Measurements from ENCODE around the gene SEC14L6. TPM values are rescaled to one million over a fixed set of nuclear protein-coding genes. Genes with fewer than 3 reads are reported as not detected.
A peak's percentile ranks its signal among the peaks of the same experiment; 100 is the strongest.

The SEC14L6 gene
- total RNA-seq, 1 donor from 2014 or later = 0.21 TPM

- no peak for DNase-seq
Measured at GRCh38 chr22:30492144-30492543, 54.4 kb downstream of the SEC14L6 start.

- no peak for DNase-seq
Measured at GRCh38 chr22:30491381-30491780, 55.2 kb downstream of the SEC14L6 start.

GRCh38 chr22:30490399-30490798 lies 56.1 kb downstream of the SEC14L6 start:
- DNase-seq = no peak

DNA sequence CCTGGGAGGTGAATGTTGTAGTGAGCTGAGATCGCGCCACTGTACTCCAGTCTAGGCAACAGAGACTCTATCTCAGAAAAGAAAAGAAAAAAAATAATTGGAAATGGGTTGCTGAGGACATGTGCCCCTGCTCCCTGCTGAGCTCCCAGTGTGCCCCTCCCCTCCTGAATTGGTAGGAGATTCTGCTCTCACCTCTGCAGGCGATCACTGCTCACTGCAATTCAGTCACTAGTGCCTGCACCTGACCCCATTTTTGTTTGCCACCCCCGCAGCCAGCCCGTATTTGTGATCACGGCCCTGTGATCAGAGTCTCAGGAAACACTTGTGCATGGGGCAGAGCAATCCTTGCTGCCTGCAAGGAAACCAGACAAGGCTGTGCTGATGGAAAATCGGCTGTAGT lies 58.4 kb downstream of the SEC14L6 start:
- no peak for DNase-seq

GRCh38 chr22:30486661-30487115 lies 59.9 kb downstream of the SEC14L6 start:
- DNase-seq = no peak

GRCh38 chr22:30486118-30486517 lies 60.4 kb downstream of the SEC14L6 start:
- DNase-seq = no peak

- peak; percentile 51 for DNase-seq
Measured at GRCh38 chr22:30485362-30485988, 61.1 kb downstream of the SEC14L6 start.

DNA sequence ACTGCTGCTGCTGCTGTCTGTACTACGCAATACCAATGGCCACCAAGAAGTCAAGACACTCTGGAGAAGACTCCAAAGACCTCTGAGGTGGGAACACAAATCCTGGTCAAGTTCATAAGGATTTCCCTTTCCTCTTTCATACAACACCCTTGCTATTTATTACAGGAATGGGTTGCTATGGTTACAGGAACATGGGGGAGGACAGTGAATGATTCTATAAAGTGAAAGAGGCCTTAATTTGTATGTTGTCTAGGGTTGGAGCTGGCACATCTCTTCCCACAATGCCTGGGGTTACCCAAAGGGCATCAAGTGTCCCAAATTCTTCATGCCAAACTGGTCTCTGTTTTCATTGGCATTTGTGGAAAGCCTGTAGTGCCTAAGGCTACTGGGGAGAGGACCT lies 63.4 kb downstream of the SEC14L6 start:
- DNase-seq = no peak

GRCh38 chr22:30481711-30482110 lies 64.8 kb downstream of the SEC14L6 start:
- DNase-seq = no peak

DNA sequence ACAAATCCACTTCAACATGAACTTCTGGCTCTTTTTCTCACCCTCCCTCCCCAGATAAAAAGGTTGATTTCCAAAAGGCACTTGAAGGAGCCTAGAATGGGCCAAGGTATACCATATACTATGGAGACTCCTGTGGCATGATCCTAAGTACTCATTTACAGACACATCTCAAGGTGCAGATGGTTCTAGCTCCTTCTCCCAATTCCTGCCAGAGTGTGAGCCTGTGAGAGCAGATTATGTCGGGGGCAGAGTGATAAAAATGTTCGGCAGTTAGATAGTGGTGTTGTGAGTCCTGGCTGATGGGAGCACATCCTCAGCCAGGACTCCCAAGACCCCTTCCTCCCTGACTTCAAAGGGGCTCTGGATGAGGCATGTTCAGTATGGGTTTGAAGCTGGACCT lies 66.6 kb downstream of the SEC14L6 start:
- DNase-seq = no peak

DNA sequence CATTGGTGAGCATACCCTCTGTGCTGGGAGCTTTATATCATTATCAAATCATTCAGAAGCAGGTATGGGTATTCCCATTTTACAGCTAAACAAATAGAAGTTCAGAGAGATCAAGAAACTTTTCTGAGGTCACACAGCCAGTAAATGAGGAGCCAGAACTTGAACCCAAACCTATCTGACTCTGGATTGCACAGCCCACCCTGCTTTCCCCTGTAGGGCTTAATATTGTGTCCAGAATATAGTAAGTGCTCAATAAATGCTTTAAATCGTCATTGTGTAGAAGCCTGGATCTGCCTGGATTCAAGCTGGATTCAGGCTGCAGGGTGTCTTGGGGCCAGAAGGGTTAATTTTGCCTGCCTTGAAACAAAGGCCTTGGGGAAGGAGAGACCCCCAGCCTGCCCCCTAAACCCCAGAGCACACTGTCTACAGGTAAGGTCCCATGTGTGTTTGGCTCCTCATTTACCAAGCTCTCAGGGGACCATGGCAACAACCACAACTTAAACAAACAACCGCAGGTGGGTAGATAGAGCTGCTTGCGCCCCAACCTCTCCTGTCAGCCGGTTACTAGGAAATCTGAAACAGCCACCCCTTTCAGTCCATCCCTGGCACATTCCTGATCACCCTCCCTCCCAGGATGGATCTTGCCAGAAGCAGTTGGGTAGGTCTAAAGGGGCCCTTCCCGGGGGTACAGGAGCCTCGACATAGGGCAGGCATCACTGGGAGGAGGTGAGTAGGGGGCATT lies 71.7 kb downstream of the SEC14L6 start:
- DNase-seq = peak; percentile 34

- DNase-seq = no peak
Measured at GRCh38 chr22:30474121-30474520, 72.4 kb downstream of the SEC14L6 start.

DNA sequence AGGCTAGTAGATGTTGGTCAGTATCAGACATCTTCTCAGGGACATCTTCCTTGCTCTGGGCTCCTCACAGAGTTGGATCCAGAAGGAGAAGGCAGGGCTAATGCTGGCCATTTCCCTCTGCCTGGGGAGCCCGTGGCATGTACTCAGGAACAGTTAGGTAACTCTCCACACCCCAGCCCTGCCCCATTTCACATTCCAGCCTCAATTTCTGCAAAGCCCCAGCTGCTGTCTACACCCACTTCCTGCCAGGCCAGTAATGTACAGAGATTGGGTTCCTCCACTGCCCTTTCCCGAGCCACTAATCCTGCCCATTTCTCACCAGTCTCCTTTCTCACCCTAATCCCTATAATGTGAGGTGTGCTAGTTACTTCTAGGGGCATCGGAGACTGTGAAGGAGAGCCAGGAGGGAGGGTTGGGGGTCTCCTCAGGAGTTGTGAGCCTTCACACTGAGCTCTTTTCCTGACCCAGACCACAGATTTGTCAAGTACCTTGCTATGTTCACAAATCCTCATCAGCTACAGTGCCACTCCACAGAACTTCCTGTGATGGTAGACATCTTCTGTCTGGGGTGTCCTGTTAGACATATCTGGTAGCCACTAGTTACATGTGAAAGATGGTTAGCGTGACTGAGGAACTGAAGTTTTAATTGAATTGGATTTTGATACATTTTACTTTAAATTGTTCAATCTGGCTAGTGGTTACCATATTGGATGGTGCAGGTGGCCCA lies 73.4 kb downstream of the SEC14L6 start:
- DNase-seq = no peak

Other genes with a start within 250 kb of the SEC14L6 start
- 11.0 TPM for gene TBC1D10A, start 219.8 kb downstream of the SEC14L6 start, total RNA-seq
- 31.4 TPM for gene SF3A1, start 189.8 kb downstream of the SEC14L6 start, total RNA-seq
- gene CCDC157, start 189.7 kb downstream of the SEC14L6 start, total RNA-seq = 5.4 TPM
- gene RNF215, start 159.3 kb downstream of the SEC14L6 start, total RNA-seq = 11.3 TPM
- 1.8 TPM for gene SEC14L2, start 149.7 kb downstream of the SEC14L6 start, total RNA-seq
- 5.7 TPM for gene MTFP1, start 121.0 kb downstream of the SEC14L6 start, total RNA-seq
- gene SEC14L3, start 74.7 kb downstream of the SEC14L6 start, total RNA-seq = not detected
- 0.82 TPM for gene SEC14L4, start 41.0 kb downstream of the SEC14L6 start, total RNA-seq
- gene GAL3ST1, start 27.9 kb upstream of the SEC14L6 start, total RNA-seq = 5.3 TPM
- 34.2 TPM for gene PES1, start 45.2 kb upstream of the SEC14L6 start, total RNA-seq
- 6.7 TPM for gene TCN2, start 60.4 kb upstream of the SEC14L6 start, total RNA-seq
- 3.1 TPM for gene SLC35E4, start 89.0 kb upstream of the SEC14L6 start, total RNA-seq
- gene DUSP18, start 121.1 kb upstream of the SEC14L6 start, total RNA-seq = 5.9 TPM
- 6.8 TPM for gene OSBP2, start 148.1 kb upstream of the SEC14L6 start, total RNA-seq

Data from tongue (tissue), 2 donors.